HG03159 (cell line): ENCODE results near the gene CDH13.

Source experiments
- ATAC-seq: cut with Tn5 transposase; IDR thresholded peaks from one replicate; pipeline ENCODE4 v1.9.1; 2021; ENCODE audit warnings: mild to moderate bottlenecking, moderate library complexity; ENCODE audit not compliant: unreplicated experiment

The CDH13 gene

GRCh38 chr16:83085660-83086059 lies 458.9 kb downstream of the CDH13 start:
- no peak for ATAC-seq

- no peak for ATAC-seq
Observed at GRCh38 chr16:83095941-83096692, 469.3 kb downstream of the CDH13 start.

- no peak for ATAC-seq
Observed at GRCh38 chr16:83098536-83098935, 471.8 kb downstream of the CDH13 start.

- no peak for ATAC-seq
Observed at GRCh38 chr16:83100679-83101078, 473.9 kb downstream of the CDH13 start.

- ATAC-seq, result no peak
Observed at GRCh38 chr16:83102336-83102735, 475.6 kb downstream of the CDH13 start.

GRCh38 chr16:83105279-83106077 lies 478.7 kb downstream of the CDH13 start:
- no peak for ATAC-seq

GRCh38 chr16:83109490-83110125 lies 482.8 kb downstream of the CDH13 start:
- ATAC-seq, result no peak

- no peak for ATAC-seq
Observed at GRCh38 chr16:83110269-83110668, 483.5 kb downstream of the CDH13 start.

- ATAC-seq, result no peak
Observed at GRCh38 chr16:83113317-83113716, 486.5 kb downstream of the CDH13 start.

GRCh38 chr16:83113811-83114210 lies 487.0 kb downstream of the CDH13 start:
- ATAC-seq, result no peak

- no peak for ATAC-seq
Observed at GRCh38 chr16:83115491-83116232, 488.9 kb downstream of the CDH13 start.

- no peak for ATAC-seq
Observed at GRCh38 chr16:83116274-83116892, 489.6 kb downstream of the CDH13 start.

- no peak for ATAC-seq
Observed at GRCh38 chr16:83117810-83118209, 491.0 kb downstream of the CDH13 start.

- no peak for ATAC-seq
Observed at GRCh38 chr16:83118365-83118764, 491.6 kb downstream of the CDH13 start.

- no peak for ATAC-seq
Observed at GRCh38 chr16:83125999-83126568, 499.3 kb downstream of the CDH13 start.

GRCh38 chr16:83128041-83128440 lies 501.3 kb downstream of the CDH13 start:
- ATAC-seq, result no peak

- no peak for ATAC-seq
Observed at GRCh38 chr16:83130039-83130438, 503.3 kb downstream of the CDH13 start.

GRCh38 chr16:83134638-83135037 lies 507.9 kb downstream of the CDH13 start:
- ATAC-seq, result no peak

- no peak for ATAC-seq
Observed at GRCh38 chr16:83136419-83136818, 509.6 kb downstream of the CDH13 start.

- no peak for ATAC-seq
Observed at GRCh38 chr16:83136924-83137323, 510.2 kb downstream of the CDH13 start.
